ENCODE data around the gene MYCBP2.
"Not testable (repeated sequence)": the region's sequence is repeated elsewhere in the genome, so short reads cannot be mapped to it uniquely, and the experiment has no call there.

MYCBP2 gene

DNA sequence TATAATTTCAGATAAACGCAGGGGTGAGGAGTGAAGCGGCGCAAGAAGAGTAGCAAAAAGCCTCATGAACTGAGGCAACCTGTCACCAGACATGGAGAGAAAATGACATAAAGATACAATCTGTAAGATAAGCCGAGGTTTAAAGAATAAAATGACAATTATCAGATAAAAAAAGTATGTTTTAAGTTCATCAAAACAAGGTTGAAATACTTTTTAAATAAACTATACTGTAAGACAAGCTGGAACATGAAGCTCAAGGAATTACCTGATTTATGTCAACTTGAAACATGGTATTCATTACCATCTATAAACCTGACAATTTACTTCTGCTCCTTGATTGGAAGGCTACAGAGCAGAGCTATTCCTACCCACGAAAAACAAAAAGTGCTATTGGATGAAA, 61.6 kb downstream of the MYCBP2 start:
- Mint-ChIP-seq H3K27ac (peak overlapping the region; percentile 73), H3K4me1 (no peaks in the 10 kb centered on the region), H3K27me3 (ENCODE audit: low read depth, poor library complexity) (no peaks in the 10 kb centered on the region), H3K36me3 (ENCODE audit: low read depth) (peaks cover 18% of the 10 kb centered on the region), H3K4me3 (no peak overlapping the region), H3K9me3 (no peaks in the 10 kb centered on the region)
- no peak for TF ChIP-seq CTCF (IDR thresholded peaks at IDR 0.05)
- no peak for DNase-seq

- no peak overlapping the region for H3K27ac Mint-ChIP-seq
- H3K4me3 Mint-ChIP-seq = no peak overlapping the region
- H3K4me1 Mint-ChIP-seq = no peaks in the 10 kb centered on the region
- H3K36me3 Mint-ChIP-seq (ENCODE audit: low read depth) = peaks cover 29% of the 10 kb centered on the region
- no peak for TF ChIP-seq CTCF (IDR thresholded peaks at IDR 0.05)
- no peaks in the 10 kb centered on the region for H3K27me3 Mint-ChIP-seq (ENCODE audit: low read depth, poor library complexity)
- DNase-seq = no peak
- no peaks in the 10 kb centered on the region for H3K9me3 Mint-ChIP-seq
Measured at GRCh38 chr13:77262198-77262597, 64.7 kb downstream of the MYCBP2 start.

DNA sequence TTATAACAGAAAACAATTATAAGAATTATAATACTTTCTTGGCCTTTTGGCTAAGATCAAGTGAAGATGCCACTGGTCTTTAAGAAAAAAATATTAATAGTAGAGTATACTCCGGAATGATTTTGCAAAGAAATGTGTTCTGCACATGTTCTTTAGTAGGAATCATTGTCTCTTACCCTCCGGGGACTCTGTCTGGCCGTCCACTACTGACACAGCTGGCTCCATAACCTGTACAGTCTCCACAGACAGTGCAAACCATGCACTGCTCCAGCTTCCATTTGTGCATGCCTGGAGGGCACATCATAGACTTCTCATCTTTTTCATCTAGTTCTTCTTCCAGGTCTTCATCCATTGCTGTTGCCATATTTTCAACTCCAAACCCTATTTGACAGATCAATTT, 75.9 kb downstream of the MYCBP2 start:
- no peak overlapping the region for H3K27ac Mint-ChIP-seq
- H3K27me3 Mint-ChIP-seq (ENCODE audit: low read depth, poor library complexity) = no peaks in the 10 kb centered on the region
- no peaks in the 10 kb centered on the region for H3K9me3 Mint-ChIP-seq
- TF ChIP-seq CTCF (IDR thresholded peaks at IDR 0.05) = no peak
- H3K4me1 Mint-ChIP-seq = no peaks in the 10 kb centered on the region
- peaks cover 34% of the 10 kb centered on the region for H3K36me3 Mint-ChIP-seq (ENCODE audit: low read depth)
- no peak overlapping the region for H3K4me3 Mint-ChIP-seq
- no peak for DNase-seq

- H3K4me1 Mint-ChIP-seq; DNase-seq; H3K27me3 Mint-ChIP-seq (ENCODE audit: low read depth, poor library complexity); H3K4me3 Mint-ChIP-seq; H3K27ac Mint-ChIP-seq; H3K9me3 Mint-ChIP-seq: not testable (repeated sequence)
- peaks cover 44% of the 10 kb centered on the region for H3K36me3 Mint-ChIP-seq (ENCODE audit: low read depth)
Measured at GRCh38 chr13:77245224-77245623, 81.7 kb downstream of the MYCBP2 start.

- peak overlapping the region; percentile 72 for H3K27ac Mint-ChIP-seq
- no peaks in the 10 kb centered on the region for H3K27me3 Mint-ChIP-seq (ENCODE audit: low read depth, poor library complexity)
- H3K4me3 Mint-ChIP-seq = no peak overlapping the region
- H3K36me3 Mint-ChIP-seq (ENCODE audit: low read depth) = peaks cover 24% of the 10 kb centered on the region
- no peak for DNase-seq
- no peaks in the 10 kb centered on the region for H3K9me3 Mint-ChIP-seq
- no peaks in the 10 kb centered on the region for H3K4me1 Mint-ChIP-seq
- no peak for TF ChIP-seq CTCF (IDR thresholded peaks at IDR 0.05)
Measured at GRCh38 chr13:77239312-77239711, 87.6 kb downstream of the MYCBP2 start.

DNA sequence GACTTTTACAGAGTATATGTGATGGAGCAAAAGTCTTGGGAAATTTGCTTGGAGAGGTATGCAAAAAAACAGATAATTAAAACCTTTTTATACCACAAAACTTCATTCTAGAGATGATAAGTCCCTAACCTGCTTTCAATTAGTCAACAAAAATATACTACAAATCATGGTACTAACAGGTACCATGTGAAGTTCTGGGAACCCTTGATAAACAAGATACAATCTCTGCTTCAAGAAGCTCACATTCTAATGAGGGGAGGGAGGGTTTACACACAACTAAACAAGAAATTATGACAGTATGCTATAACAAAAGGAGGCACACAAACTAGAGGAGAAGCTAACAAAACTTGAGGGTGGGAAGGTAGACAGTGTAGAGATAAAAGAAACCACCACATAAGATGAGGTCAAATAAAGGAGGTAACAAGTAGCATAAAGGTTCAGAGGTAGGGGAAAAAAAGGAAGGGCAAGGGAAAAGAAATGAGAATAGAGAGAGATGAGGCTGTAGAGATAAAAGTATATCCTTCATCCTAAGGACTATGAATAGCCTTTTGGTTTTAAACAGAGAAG, 91.4 kb downstream of the MYCBP2 start:
- DNase-seq = no peak
- Mint-ChIP-seq H3K27ac (peak overlapping the region; percentile 16), H3K27me3 (ENCODE audit: low read depth, poor library complexity) (no peaks in the 10 kb centered on the region), H3K9me3 (no peaks in the 10 kb centered on the region), H3K36me3 (ENCODE audit: low read depth) (peaks cover 9% of the 10 kb centered on the region), H3K4me3 (no peak overlapping the region), H3K4me1 (no peaks in the 10 kb centered on the region)
- no peak for TF ChIP-seq CTCF (IDR thresholded peaks at IDR 0.05)
